Umbilical cord (tissue), 2 donors: Measurements from ENCODE around the gene MAGI1. TPM values are rescaled to one million over a fixed set of nuclear protein-coding genes. Genes with fewer than 3 reads are reported as not detected.

Experiments
- DNase-seq: peaks from one replicate; pipeline ENCODE4 v3.0.0-alpha.2; 2015; ENCODE audit warnings: low spot score
- total RNA-seq: library from RNA; depleted of rRNA; stranded (reverse); fragments of >200 nt; gene quantifications from one replicate; pipeline ENCODE4 v1.2.3, GENCODE V29; 2014; ENCODE audit warnings: low replicate concordance; ENCODE audit not compliant: insufficient read depth

MAGI1 gene
- total RNA-seq, 1 donor from 2014 or later = 34.7 TPM

GRCh38 chr3:65368866-65369265 lies 669.9 kb downstream of the MAGI1 start:
- DNase-seq = no peak

- DNase-seq = no peak
Measured at GRCh38 chr3:65362688-65363087, 676.0 kb downstream of the MAGI1 start.

DNA sequence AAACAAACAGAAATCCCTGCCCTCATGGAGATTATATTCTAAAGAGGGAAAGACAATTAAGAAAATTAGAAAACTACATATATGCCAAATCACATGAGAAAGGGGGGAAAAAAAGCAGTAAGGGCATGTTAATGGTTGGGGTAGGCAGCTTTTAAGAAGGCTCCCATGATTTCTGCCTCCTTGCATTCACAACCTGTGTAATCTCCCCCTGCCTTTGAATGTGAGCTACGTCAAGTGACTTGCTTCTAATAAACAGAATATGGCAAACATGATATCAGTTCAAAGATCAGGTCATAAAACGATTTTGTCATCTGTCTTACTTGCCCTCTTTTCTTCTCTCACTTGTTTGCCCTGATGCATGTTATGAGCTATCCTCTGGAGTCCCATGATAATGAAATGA lies 677.3 kb downstream of the MAGI1 start:
- no peak for DNase-seq

DNA sequence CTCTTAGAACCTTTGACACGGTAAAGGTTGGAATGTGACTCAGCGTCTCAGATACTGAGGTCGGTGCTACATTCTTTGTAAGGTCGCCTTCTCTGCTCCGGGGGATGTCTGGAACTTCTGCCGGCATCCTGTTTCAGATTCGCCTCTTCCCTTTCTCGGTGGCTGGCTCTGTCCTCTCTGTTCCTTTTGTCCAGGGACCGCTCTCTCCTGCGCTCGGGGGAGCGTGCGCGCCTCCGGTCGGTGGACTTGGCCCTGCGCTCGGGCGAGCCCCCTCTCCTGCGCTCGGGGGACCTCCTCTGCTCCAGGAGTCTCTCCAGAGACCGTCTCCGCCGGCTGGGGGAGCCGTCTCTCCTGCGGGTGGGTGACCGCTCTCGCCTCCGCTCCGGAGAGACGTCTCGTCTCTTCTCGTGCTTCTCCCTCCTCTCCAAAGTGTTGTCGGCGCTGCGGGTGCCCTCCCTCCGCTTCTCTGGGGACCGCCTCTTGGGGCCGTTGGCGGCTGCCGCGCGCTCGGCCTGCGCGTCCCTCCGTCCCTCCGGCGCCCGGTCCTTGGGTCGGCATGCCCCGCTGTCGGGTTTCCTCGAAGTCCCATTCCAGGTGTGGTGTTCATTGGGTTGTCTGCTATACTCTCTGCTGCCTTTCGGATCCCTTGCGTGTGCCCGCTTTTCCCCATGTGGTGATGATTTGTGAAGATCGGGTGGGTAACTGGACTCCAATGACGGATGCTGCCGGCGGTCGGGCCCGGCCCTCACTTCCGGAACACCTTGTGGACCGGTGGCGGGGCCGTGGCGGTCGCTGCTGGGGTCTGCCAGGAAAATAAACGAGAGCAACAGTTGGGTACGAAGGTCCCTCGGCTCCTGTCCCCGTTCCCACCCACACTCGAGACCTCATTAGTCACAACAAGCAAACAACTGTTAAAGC lies 682.1 kb downstream of the MAGI1 start:
- peak; percentile 64 for DNase-seq

DNA sequence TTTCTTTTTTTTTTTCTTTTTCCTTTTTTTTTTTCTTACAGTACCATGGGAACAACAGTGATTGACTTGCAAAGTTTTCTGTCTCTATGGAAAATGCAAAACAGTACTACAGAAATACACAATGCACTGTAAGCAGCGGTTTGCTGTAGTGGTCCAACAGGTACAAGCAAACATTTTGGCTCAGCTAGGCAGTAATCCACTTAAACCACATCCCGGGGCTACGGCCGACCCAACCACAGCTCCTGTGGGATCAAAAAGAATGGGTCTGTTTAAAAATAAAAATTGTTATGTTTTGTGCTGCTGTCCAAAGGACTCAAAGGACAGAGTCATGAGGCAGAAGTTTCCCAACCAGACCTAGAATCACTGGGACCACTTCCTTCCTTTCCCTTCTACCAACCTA lies 683.8 kb downstream of the MAGI1 start:
- DNase-seq = no peak

DNA sequence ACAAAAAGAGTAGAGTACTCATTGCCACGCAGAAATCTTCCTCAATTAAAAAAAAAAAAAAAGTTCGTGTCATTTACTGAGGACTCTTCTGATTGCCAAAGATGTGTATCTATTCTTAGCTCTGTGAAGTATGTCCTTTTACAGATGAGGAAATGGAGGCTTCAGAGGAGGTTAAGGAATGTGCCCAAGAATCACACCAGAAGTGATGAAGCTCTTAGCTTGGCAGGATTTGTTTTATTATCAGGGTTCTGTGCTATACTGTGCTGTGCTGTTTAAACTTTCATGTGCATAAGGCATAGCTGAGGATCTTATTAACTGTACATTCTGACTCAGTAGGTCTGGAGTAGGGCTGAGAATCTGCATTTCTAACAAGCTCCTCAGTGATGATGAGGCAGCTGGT lies 685.8 kb downstream of the MAGI1 start:
- peak; percentile 8 for DNase-seq

GRCh38 chr3:65351753-65352152 lies 687.0 kb downstream of the MAGI1 start:
- no peak for DNase-seq

- no peak for DNase-seq
Measured at GRCh38 chr3:65350801-65351476, 687.8 kb downstream of the MAGI1 start.

GRCh38 chr3:65348398-65348995 lies 690.2 kb downstream of the MAGI1 start:
- DNase-seq = no peak

DNA sequence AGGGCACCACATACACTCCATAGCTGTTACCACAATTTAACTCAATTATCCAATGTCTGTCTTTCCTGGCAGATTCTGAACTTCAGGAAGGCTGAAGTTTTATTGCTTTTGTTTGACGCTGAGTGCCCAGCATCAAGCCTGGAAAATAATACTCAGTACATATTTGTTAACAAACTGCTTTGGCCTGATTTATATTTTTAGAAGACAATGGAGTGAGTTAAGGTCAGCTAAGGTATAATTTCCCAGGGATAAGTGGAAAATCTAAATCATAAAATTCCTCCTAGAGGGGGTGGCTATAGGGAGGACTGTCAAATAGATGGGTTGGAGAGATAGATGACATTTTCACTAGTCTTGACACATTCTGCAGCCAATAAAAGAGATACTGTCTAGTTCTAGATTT lies 691.6 kb downstream of the MAGI1 start:
- DNase-seq = no peak

- DNase-seq = no peak
Measured at GRCh38 chr3:65344846-65345245, 693.9 kb downstream of the MAGI1 start.

DNA sequence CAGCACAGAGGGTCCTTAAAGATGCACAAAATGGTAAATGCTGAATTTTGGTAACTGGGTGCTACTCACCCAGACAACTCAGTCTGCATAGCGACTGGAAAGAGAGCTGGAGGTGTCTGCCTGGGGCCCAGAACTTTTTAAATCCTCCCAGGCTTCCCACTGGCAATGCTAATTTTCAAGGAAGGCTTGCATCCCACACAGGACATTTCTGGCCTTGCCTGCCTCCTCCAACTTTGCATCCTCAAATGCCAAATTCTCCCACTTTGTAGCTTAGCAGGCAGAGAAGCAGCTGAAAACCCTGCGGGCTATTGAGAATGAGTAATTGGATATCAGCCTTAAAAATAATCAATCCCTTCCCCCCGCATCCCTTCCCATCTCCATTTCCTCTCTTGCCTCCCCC lies 694.3 kb downstream of the MAGI1 start:
- no peak for DNase-seq

- no peak for DNase-seq
Measured at GRCh38 chr3:65343736-65344135, 695.0 kb downstream of the MAGI1 start.

DNA sequence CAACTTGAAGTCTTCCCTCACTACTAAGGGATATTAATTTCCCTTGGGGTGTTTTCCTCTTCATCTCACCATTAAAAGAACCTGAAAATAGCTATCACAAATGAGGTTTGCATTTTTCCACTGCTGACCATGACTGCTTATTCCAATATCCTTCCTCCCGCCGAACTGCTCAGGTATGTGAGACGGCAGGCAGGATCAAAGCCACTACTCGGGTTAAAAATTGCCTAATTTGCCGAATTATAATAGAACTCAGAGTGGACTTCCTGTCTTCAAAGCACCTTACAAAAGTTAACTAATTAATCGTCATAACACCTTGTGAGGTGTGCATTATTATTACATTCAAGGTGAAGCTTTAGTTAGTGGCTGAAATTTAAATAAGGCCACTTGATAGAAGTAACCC lies 695.7 kb downstream of the MAGI1 start:
- DNase-seq = no peak

DNA sequence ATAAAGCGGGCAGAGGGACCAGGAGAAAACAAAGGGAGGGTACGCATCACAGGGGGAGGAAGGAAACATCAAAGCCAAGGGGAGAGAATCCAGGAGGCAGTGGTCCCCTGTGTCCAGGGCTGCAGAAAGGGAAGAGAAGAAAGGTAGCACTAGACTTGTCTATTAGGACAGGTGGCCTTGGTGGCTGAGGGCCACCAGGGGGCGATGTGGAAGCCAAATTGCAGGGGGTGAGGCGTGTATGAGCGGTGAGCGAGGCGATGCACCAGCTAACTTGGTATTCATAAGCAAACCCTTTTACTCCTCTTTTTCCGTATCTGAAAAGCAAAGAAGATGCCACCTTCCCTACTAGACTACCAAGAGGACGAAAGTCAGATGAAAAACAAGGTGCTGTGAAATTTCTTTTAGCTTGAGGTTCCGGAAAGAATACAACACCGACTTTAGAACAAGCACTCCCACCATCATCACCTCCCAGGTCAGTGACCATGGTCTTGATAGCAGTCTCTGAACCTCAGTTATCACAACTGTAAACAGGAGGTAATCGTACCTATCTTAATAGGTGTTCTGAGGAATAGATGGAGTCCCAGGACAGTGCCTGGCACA lies 696.5 kb downstream of the MAGI1 start:
- no peak for DNase-seq

GRCh38 chr3:65339192-65339740 lies 699.5 kb downstream of the MAGI1 start:
- DNase-seq = no peak

DNA sequence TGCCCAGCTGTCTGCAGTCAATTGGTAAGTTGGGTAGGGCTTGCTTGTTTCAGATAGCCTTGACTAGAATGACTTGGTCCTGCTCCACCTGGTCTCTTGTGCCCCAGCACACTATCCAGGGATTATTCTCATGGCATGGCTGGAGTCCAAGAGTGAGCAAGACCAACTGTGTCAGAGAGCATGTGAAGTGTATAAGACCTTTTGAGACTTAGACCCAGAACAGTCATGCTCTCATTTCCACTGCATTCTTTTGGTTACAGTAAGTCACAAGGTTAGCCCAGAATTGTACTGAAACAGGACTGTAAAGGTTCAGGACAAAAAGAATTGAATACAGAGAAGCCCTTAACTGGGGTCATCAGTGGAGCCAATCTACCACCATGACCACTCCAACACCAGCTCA lies 700.1 kb downstream of the MAGI1 start:
- no peak for DNase-seq

- no peak for DNase-seq
Measured at GRCh38 chr3:65335587-65335986, 703.1 kb downstream of the MAGI1 start.

- peak; percentile 21 for DNase-seq
Measured at GRCh38 chr3:65334045-65334665, 704.6 kb downstream of the MAGI1 start.

- DNase-seq = no peak
Measured at GRCh38 chr3:65331730-65332129, 707.0 kb downstream of the MAGI1 start.

DNA sequence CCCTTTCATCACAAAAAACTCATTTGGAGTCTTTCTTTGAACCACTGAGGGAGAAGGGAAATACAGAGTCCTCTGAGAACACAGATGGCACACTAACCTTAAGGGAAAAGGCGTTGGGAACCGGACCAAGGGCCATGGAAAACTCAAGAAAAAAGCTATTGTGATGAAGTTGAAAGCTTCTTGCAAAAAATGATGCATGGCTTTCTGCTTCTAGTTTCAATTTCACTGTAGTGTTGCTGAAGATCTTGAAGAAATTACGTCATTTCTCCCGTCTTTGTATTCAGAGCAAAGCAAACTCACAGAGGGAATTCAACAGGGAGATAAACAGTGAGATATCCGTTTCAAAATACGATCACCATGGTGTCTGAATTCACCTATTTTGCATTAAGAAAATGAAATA lies 708.6 kb downstream of the MAGI1 start:
- DNase-seq = peak; percentile 8
